Astrocyte (in vitro differentiated cells and primary cell): ENCODE measurements around the gene PHYHD1. TPM values are rescaled to one million over a fixed set of nuclear protein-coding genes. Genes with fewer than 3 reads are reported as not detected.

Source experiments
- DNase-seq: peaks from one replicate; pipeline ENCODE4 v3.0.0-alpha.2; 2010; ENCODE audit warnings: low read depth
- FAIRE-seq: peaks from 2 replicates; lab custom pipeline; 2011; peaks lifted over from hg19 to GRCh38; lab: Jason Lieb, UNC
- H2AFZ ChIP-seq: 2 replicates; pipeline ENCODE4 v1.6.0; 2012; ENCODE audit warnings: low read depth, low read length, inconsistent platforms
- H3K27ac ChIP-seq: 2 replicates; pipeline ENCODE4 v1.5.1; 2011; ENCODE audit warnings: low read depth, low read length, inconsistent platforms
- H3K27me3 ChIP-seq: 2 replicates; pipeline ENCODE4 v1.6.0; 2011; ENCODE audit warnings: low read length, inconsistent platforms; ENCODE audit not compliant: insufficient read depth
- H3K36me3 ChIP-seq: 2 replicates; pipeline ENCODE4 v1.5.1; 2011; ENCODE audit warnings: low read length, inconsistent platforms; ENCODE audit not compliant: insufficient read depth
- H3K4me1 ChIP-seq: 2 replicates; pipeline ENCODE4 v1.5.1; 2011; ENCODE audit warnings: low read length, inconsistent platforms; ENCODE audit not compliant: insufficient read depth
- H3K4me2 ChIP-seq: 2 replicates; pipeline ENCODE4 v1.6.0; 2012; ENCODE audit warnings: low read length, inconsistent platforms
- H3K4me3 ChIP-seq: 2 replicates; pipeline ENCODE4 v1.5.1; 2011; ENCODE audit warnings: low read depth, mild to moderate bottlenecking, low read length, inconsistent platforms; ENCODE audit not compliant: insufficient read depth
- H3K79me2 ChIP-seq: 2 replicates; pipeline ENCODE4 v1.6.0; 2012; ENCODE audit warnings: mild to moderate bottlenecking, low read length, inconsistent platforms; ENCODE audit not compliant: insufficient read depth
- H3K9ac ChIP-seq: 2 replicates; pipeline ENCODE4 v1.6.0; 2012; ENCODE audit warnings: mild to moderate bottlenecking, low read length, inconsistent platforms
- H3K9me3 ChIP-seq: 2 replicates; pipeline ENCODE4 v1.5.1; 2012; ENCODE audit warnings: low read depth, mild to moderate bottlenecking, low read length, inconsistent platforms; ENCODE audit not compliant: insufficient read depth
- H4K20me1 ChIP-seq: 2 replicates; pipeline ENCODE4 v1.6.0; 2012; ENCODE audit warnings: low read length, inconsistent platforms; ENCODE audit not compliant: insufficient read depth
- H3K27ac Mint-ChIP-seq: one replicate; pipeline ENCODE4 v1.8.0; 2021; ENCODE audit warnings: mild to moderate bottlenecking, mixed read lengths; ENCODE audit not compliant: unreplicated experiment
- H3K27me3 Mint-ChIP-seq: one replicate; pipeline ENCODE4 v1.8.0; 2021; ENCODE audit warnings: low read depth, mixed read lengths; ENCODE audit not compliant: unreplicated experiment
- H3K36me3 Mint-ChIP-seq: one replicate; pipeline ENCODE4 v1.8.0; 2021; ENCODE audit warnings: low read depth, mixed read lengths; ENCODE audit not compliant: unreplicated experiment
- H3K4me1 Mint-ChIP-seq: one replicate; pipeline ENCODE4 v1.8.0; 2021; ENCODE audit warnings: low read depth, mixed read lengths; ENCODE audit not compliant: unreplicated experiment
- H3K4me3 Mint-ChIP-seq: one replicate; pipeline ENCODE4 v1.8.0; 2021; ENCODE audit warnings: mild to moderate bottlenecking, moderate library complexity, mixed read lengths; ENCODE audit not compliant: unreplicated experiment
- H3K9me3 Mint-ChIP-seq: one replicate; pipeline ENCODE4 v1.8.0; 2021; ENCODE audit warnings: mild to moderate bottlenecking, mixed read lengths; ENCODE audit not compliant: unreplicated experiment
- EZH2 ChIP-seq: IDR thresholded peaks from 2 replicates; pipeline ENCODE4 v1.6.1; 2012; ENCODE audit warnings: mild to moderate bottlenecking, low read length, inconsistent platforms; ENCODE audit not compliant: insufficient read depth
- total RNA-seq: library from RNA; stranded (reverse); gene quantifications from 2 replicates; pipeline ENCODE4 v1.2.1, GENCODE V29; 2021
- TF ChIP-seq, protein P1 (sequence below): IDR thresholded peaks from 2 replicates; pipeline ENCODE4 v1.5.1; 2011; ENCODE audit warnings: low read depth, mild to moderate bottlenecking, inconsistent platforms, low read length, moderate library complexity; ENCODE audit not compliant: insufficient read depth

PHYHD1 gene
- total RNA-seq, 1 donor from 2014 or later, result 6.1 TPM

DNA sequence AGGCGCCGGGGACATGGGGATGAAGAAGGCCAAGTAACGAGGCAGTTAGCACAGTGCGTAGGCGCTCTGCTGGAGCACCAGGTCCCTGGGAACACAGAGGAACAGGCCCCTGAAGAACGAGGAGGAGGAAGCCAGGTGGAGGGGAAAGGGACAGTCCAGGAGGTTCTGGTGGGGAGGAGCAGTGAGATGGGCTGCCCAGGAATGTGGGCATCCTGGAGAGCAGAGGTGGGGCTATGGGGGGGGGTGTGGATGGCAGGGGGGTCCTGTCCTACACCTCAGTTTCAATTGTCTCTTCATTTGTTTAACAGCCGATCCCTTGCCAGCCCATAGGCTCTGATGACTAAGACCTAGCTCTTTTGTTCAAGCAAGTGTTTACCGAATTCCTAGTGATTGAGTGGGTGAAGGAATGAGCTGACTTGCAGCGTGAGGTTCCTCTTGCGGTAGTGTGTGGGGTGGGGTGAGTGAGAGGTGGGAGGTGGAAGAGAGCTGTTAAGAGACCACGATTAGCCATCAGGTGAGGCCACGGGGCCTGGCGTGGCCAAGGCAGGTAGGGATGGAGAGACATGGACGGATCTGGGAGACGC is 8.4 kb upstream of the PHYHD1 start:
- Histone ChIP-seq H3K27ac (peak overlapping the region; percentile 83), H3K27me3 (no peaks in the 10 kb centered on the region), H2AFZ (no peak overlapping the region), H4K20me1 (peaks cover 7% of the 10 kb centered on the region), H3K4me3 (no peak overlapping the region), H3K9ac (peak overlapping the region; percentile 49), H3K79me2 (peaks cover 64% of the 10 kb centered on the region), H3K9me3 (no peaks in the 10 kb centered on the region), H3K4me2 (peak overlapping the region; percentile 78), H3K36me3 (peaks cover 18% of the 10 kb centered on the region), H3K4me1 (peaks cover 28% of the 10 kb centered on the region)
- no peaks in the 10 kb centered on the region for H3K27me3 Mint-ChIP-seq
- DNase-seq, result peak; percentile 97
- peak overlapping the region; percentile 83 for H3K27ac Mint-ChIP-seq
- H3K4me1 Mint-ChIP-seq, result peaks cover 29% of the 10 kb centered on the region
- H3K9me3 Mint-ChIP-seq, result no peaks in the 10 kb centered on the region
- FAIRE-seq, result peak; percentile 84
- no peak for TF ChIP-seq EZH2
- TF ChIP-seq, protein P1, sequence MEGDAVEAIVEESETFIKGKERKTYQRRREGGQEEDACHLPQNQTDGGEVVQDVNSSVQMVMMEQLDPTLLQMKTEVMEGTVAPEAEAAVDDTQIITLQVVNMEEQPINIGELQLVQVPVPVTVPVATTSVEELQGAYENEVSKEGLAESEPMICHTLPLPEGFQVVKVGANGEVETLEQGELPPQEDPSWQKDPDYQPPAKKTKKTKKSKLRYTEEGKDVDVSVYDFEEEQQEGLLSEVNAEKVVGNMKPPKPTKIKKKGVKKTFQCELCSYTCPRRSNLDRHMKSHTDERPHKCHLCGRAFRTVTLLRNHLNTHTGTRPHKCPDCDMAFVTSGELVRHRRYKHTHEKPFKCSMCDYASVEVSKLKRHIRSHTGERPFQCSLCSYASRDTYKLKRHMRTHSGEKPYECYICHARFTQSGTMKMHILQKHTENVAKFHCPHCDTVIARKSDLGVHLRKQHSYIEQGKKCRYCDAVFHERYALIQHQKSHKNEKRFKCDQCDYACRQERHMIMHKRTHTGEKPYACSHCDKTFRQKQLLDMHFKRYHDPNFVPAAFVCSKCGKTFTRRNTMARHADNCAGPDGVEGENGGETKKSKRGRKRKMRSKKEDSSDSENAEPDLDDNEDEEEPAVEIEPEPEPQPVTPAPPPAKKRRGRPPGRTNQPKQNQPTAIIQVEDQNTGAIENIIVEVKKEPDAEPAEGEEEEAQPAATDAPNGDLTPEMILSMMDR, result no peak
- peak overlapping the region; percentile 9 for H3K4me3 Mint-ChIP-seq
- H3K36me3 Mint-ChIP-seq, result peaks cover 35% of the 10 kb centered on the region

DNA sequence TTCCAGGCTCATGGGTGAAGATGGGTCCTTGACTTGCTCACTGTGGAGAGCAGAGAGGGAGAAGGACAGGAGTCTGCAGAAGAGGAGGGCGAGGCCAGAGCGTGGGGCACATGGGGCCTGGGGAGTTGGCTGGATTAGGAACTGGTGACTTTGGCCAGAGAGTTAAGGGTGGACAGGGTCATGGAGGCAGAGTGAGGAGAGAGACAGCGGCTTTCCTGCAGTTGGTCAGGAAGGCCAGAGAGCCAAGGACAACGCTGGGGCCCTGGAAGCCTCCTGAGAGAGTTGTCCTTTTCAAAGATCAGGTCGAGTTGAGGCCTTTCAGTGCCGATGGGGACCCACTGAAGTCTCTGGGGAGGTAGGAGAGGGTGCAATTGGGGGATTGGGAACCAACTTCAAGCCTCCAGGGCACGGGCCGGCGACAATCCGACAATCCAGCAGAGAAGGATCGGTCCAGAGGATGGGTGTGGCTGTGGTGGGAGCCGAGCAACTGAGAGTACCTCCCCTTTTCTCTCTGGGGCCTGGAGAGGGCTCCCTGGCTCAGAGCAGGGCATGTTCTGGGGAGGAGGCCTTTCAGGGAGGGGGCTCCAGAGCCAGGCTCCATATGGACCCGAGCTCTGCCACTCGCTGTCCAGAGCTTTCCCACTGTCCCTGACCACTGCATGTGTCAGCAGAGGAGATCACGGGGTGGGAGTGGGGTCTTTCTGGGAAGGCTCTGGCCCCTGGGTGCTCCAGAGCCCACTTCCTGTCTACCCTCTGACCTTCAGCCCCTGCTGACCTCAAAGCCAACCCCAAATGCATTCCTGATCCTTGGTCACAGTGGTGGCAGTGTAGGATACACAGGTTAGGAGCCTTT is 7.5 kb upstream of the PHYHD1 start:
- peak overlapping the region; percentile 34 for H3K9ac ChIP-seq
- H3K36me3 Mint-ChIP-seq, result peaks cover 27% of the 10 kb centered on the region
- no peak for FAIRE-seq

More for the DNA sequence above, 7.5 kb upstream of the PHYHD1 start:
- Histone ChIP-seq H2AFZ (no peak overlapping the region), H3K27ac (peak overlapping the region; percentile 83), H3K27me3 (no peaks in the 10 kb centered on the region), H3K4me2 (peak overlapping the region; percentile 78), H3K79me2 (peaks cover 55% of the 10 kb centered on the region), H3K4me1 (peaks cover 28% of the 10 kb centered on the region), H3K9me3 (no peaks in the 10 kb centered on the region), H4K20me1 (peaks cover 11% of the 10 kb centered on the region), H3K36me3 (peaks cover 17% of the 10 kb centered on the region), H3K4me3 (peak overlapping the region; percentile 19)
- Mint-ChIP-seq H3K4me1 (peaks cover 29% of the 10 kb centered on the region), H3K27me3 (no peaks in the 10 kb centered on the region), H3K9me3 (no peaks in the 10 kb centered on the region), H3K27ac (peak overlapping the region; percentile 83), H3K4me3 (peak overlapping the region; percentile 9)
- no peak for DNase-seq
- TF ChIP-seq EZH2, result no peak
- TF ChIP-seq, protein P1, result no peak
